ENCODE results near the gene BAIAP2L1.

BAIAP2L1 gene

GRCh38 chr7:98360221-98361130, 40.4 kb downstream of the BAIAP2L1 start:
- DNase-seq (ENCODE audit: extremely low read depth in 1 of 2, low read depth in 1 of 2), result no peak

- DNase-seq (ENCODE audit: extremely low read depth in 1 of 2, low read depth in 1 of 2), result no peak
Measured at GRCh38 chr7:98359395-98359794, 41.5 kb downstream of the BAIAP2L1 start.

- no peak for DNase-seq (ENCODE audit: extremely low read depth in 1 of 2, low read depth in 1 of 2)
Measured at GRCh38 chr7:98358706-98359105, 42.2 kb downstream of the BAIAP2L1 start.

GRCh38 chr7:98357751-98358161, 43.1 kb downstream of the BAIAP2L1 start:
- no peak for DNase-seq (ENCODE audit: extremely low read depth in 1 of 2, low read depth in 1 of 2)

- no peak for DNase-seq (ENCODE audit: extremely low read depth in 1 of 2, low read depth in 1 of 2)
Measured at GRCh38 chr7:98355250-98355538, 45.7 kb downstream of the BAIAP2L1 start.

GRCh38 chr7:98354511-98355249, 46.2 kb downstream of the BAIAP2L1 start:
- DNase-seq (ENCODE audit: extremely low read depth in 1 of 2, low read depth in 1 of 2), result no peak

GRCh38 chr7:98354052-98354451, 46.8 kb downstream of the BAIAP2L1 start:
- DNase-seq (ENCODE audit: extremely low read depth in 1 of 2, low read depth in 1 of 2), result no peak

- no peak for DNase-seq (ENCODE audit: extremely low read depth in 1 of 2, low read depth in 1 of 2)
Measured at GRCh38 chr7:98352621-98353020, 48.3 kb downstream of the BAIAP2L1 start.

GRCh38 chr7:98351136-98351535, 49.8 kb downstream of the BAIAP2L1 start:
- no peak for DNase-seq (ENCODE audit: extremely low read depth in 1 of 2, low read depth in 1 of 2)

- no peak for DNase-seq (ENCODE audit: extremely low read depth in 1 of 2, low read depth in 1 of 2)
Measured at GRCh38 chr7:98348726-98349474, 52.0 kb downstream of the BAIAP2L1 start.

- DNase-seq (ENCODE audit: extremely low read depth in 1 of 2, low read depth in 1 of 2), result no peak
Measured at GRCh38 chr7:98346515-98347069, 54.3 kb downstream of the BAIAP2L1 start.

- no peak for DNase-seq (ENCODE audit: extremely low read depth in 1 of 2, low read depth in 1 of 2)
Measured at GRCh38 chr7:98341106-98341505, 59.8 kb downstream of the BAIAP2L1 start.

GRCh38 chr7:98339043-98339442, 61.8 kb downstream of the BAIAP2L1 start:
- DNase-seq (ENCODE audit: extremely low read depth in 1 of 2, low read depth in 1 of 2), result no peak

GRCh38 chr7:98338441-98338840, 62.4 kb downstream of the BAIAP2L1 start:
- DNase-seq (ENCODE audit: extremely low read depth in 1 of 2, low read depth in 1 of 2), result no peak

- DNase-seq (ENCODE audit: extremely low read depth in 1 of 2, low read depth in 1 of 2), result no peak
Measured at GRCh38 chr7:98335411-98335977, 65.4 kb downstream of the BAIAP2L1 start.

GRCh38 chr7:98334081-98334480, 66.8 kb downstream of the BAIAP2L1 start:
- DNase-seq (ENCODE audit: extremely low read depth in 1 of 2, low read depth in 1 of 2), result no peak

GRCh38 chr7:98330926-98331529, 69.9 kb downstream of the BAIAP2L1 start:
- DNase-seq (ENCODE audit: extremely low read depth in 1 of 2, low read depth in 1 of 2), result no peak

GRCh38 chr7:98329791-98330373, 71.0 kb downstream of the BAIAP2L1 start:
- DNase-seq (ENCODE audit: extremely low read depth in 1 of 2, low read depth in 1 of 2), result no peak

- no peak for DNase-seq (ENCODE audit: extremely low read depth in 1 of 2, low read depth in 1 of 2)
Measured at GRCh38 chr7:98329100-98329790, 71.6 kb downstream of the BAIAP2L1 start.

Data from stimulated activated CD8-positive, alpha-beta memory T cell treated with anti-CD3 and anti-CD28 coated beads, Interleukin-7, amount 100 ng/mL, for 48 hours (primary cell).